Retinal pigment epithelial cell (primary cell): ENCODE data around the gene KBTBD13.
"Not testable (repeated sequence)": the region's sequence is repeated elsewhere in the genome, so short reads cannot be mapped to it uniquely, and the experiment has no call there.

ENCODE experiments used
- DNase-seq: peaks from one replicate; pipeline ENCODE4 v3.0.0-alpha.2; 2010; ENCODE audit warnings: low read depth
- H3K4me3 ChIP-seq: 2 replicates; pipeline ENCODE4 v1.5.1; 2011; ENCODE audit warnings: mild to moderate bottlenecking, low read length, control low read depth, moderate library complexity
- TF ChIP-seq, protein P1 (sequence below): conservative IDR thresholded peaks from 2 replicates; pipeline ENCODE4 v1.5.1; 2011; ENCODE audit warnings: low read depth, low read length, control low read depth, inconsistent platforms

KBTBD13 gene

DNA sequence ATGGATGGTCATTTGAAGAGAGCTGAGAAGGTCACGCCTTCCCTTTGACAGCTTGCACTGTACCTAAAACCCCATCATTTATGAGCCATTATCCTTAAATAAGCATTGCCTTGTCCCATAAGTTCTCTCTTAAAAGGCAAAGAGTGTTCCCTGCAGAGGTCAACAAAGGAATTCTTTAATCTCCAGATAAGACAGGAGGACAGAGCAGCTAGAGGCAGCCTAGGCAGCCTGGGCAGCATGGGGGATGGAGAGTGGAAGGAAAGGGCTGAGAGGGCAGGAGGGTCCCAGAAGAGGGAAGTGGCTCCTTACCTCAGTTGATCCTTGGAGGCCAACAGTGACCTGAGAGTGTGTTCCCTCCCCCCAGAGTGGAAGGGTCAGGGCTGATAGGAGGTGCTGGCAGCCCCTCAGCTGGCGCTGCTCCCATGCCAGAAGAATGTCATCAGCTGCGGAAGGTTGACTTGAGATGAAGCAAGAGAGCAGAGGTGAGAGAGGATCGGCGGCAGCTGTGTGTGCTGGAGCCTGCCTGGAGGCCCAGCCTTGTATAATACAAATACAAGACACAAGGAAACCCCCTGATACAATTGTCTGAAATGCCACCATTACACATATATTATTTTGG lies 12.8 kb downstream of the KBTBD13 start:
- H3K4me3 ChIP-seq: no peak overlapping the region
- no peak for DNase-seq
- TF ChIP-seq, protein P1, sequence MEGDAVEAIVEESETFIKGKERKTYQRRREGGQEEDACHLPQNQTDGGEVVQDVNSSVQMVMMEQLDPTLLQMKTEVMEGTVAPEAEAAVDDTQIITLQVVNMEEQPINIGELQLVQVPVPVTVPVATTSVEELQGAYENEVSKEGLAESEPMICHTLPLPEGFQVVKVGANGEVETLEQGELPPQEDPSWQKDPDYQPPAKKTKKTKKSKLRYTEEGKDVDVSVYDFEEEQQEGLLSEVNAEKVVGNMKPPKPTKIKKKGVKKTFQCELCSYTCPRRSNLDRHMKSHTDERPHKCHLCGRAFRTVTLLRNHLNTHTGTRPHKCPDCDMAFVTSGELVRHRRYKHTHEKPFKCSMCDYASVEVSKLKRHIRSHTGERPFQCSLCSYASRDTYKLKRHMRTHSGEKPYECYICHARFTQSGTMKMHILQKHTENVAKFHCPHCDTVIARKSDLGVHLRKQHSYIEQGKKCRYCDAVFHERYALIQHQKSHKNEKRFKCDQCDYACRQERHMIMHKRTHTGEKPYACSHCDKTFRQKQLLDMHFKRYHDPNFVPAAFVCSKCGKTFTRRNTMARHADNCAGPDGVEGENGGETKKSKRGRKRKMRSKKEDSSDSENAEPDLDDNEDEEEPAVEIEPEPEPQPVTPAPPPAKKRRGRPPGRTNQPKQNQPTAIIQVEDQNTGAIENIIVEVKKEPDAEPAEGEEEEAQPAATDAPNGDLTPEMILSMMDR: no peak

DNA sequence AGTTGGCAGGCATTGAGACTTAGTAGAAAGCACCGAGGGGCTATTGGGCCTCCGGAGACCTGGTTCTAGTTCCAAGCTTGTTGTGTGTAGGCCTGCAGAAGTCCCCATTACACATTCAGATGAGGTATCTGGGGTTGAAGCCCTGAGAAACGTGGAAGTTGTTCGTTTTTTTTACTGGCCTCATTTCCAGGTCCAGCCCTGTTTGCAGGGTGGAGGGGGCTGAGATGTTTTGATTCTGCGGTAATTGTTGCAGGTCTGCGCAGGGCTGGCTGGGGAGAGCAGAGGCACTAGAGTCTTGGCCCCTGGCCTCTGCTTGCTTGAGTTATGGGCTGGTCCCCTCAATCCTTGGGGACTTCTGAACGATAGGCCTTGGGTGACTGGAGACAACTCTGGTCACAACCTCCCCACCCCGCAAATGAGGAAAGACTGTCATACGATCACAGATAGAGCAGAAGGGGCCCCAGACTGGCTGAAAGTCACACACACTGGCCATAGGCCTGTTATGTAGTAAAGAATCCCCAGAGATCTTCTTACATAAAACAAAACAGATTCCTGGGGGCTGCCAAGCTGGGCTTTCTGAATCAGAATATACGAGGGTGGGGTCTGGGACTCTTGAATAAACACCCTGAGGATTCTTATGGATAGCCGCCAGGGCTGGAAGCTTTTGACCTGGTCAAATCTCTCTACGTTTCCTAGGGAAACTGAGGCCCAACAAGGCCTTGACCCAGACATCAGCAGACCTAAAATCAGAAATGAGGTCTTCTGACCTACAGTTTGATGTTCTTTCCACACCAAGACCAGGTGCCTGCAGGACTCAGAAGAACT lies 15.6 kb downstream of the KBTBD13 start:
- DNase-seq: no peak
- TF ChIP-seq, protein P1: no peak
- no peak overlapping the region for H3K4me3 ChIP-seq

DNA sequence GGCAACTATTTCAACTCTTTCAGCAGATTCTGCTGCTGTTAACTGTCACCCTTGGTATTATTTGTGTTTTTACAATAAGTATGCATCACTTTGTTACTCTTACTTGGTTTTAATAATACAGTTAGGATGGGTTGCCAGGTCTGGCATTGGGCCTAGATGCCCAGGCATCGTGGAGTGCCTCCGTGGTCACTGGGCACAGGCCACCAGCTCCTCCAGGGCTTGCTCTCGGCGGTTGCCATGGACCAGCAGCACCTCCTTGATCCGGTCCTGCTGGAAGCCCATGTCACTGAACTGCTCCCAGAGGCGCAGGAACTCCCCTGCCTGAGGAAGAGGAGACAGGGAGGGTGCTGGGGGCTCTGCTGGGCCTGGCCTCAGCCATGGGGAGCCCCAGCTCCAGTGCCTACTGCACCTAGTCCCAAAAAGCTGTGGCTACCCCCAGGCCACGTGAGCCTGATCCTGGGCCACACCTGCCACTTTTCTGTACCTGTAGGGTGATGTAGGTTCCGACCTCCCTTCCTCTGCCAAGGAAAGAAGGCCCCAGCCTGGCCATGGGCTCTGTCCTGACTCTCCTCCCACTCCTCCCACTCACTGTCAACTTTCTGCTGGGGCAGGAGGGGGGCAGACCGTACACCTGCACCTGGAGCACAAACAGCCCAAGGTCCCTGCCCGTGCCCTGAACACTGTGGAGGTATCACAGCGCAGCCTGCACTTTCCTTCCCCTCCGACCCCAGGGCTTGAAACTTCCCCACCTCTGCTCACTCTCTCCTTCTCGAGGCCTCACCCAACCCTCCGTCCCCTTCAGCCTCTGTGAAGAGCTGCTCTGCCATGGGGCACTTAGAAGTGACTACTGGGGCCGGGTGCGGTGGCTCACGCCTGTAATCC lies 16.6 kb downstream of the KBTBD13 start:
- DNase-seq: no peak
- TF ChIP-seq, protein P1: no peak
- no peak overlapping the region for H3K4me3 ChIP-seq

DNA sequence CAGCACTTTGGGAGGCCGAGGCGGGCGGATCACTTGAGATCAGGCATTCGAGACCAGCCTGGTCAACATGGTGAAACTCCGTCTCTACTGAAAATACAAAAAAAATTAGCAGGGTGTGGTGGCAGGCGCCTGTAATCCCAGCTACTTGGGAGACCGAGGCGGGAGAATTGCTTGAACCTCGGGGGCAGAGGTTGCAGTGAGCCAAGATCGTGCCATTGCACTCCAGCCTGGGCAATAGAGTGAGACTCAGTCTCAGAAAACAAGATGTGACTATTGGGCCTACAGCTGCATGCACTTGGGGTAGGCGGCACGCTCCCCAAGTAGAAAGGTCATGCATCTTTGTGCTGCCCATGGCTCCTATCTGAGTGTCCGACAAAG lies 17.2 kb downstream of the KBTBD13 start:
- not testable (repeated sequence) for DNase-seq, H3K4me3 ChIP-seq

DNA sequence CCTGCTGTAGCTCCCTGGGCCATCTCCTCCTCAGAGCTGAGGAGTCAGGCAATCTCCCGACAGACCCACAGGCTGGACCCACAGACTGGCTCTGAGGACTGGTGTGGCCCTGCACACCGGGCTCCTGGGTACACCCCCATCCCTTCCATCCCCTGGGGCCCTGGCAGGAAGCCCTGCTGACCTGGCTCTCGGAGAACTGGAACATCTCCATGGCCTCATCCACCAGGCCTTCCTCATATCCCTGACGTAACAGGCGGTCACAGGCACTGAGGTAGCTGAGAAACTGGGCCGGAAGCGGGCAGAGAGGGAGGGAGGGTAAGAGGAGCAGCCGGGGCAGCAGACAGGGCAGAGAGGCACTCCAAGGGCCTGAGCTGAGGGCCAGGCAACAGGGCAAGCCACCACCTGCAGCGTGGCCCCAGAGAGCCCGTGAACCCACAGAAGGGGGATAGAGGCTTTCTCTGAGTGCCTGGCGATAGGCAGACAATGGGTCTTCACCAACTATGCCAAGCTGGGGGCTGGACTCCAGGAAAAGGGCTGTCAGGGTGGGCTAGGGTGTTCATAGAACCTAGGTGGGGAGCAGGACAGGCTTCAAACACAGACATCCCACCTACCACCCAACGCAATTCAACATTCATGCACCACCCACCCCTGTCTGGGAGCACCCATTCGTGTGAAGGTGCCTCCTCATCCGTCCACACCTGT lies 17.9 kb downstream of the KBTBD13 start:
- DNase-seq: no peak
- no peak overlapping the region for H3K4me3 ChIP-seq
- TF ChIP-seq, protein P1: no peak

DNA sequence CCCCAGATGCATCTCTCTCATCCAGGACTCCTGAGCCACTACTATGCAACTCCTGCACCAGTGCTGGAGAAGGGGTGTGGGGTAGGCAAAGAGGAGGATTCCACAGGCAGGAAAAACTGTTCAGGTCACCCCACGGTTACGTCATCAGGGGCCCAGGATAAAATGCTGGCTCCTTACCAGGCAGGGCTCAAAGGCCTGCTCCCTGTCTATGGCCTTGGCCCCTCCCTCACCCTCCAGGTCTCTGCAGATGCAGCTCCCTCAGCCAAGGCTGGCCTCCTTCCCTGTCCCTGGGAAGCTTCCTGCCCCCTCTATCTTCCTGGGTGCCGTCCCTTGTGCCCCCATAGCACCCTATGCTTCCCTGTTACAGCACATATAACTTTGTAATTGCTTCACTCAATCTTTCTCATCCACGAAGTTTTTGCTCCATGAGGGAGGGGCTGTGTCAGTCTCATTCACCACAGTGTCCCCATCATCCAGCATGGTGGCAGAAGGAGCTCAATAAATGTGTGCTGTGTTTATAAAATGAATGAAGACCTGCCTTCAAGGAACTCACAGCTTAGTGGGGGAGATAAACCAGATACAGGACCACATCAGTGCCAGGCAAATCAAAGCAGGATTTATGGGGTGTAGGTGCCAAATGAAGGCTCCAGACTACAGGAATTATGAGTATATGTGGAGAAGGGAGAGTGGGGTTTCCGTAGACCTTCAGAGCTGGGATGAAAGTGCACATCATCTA lies 18.6 kb downstream of the KBTBD13 start:
- DNase-seq: no peak
- no peak overlapping the region for H3K4me3 ChIP-seq
- TF ChIP-seq, protein P1: no peak
